HepG2 (cell line): ENCODE data around the gene CPO.

ENCODE experiments used
- CTCF ChIP-seq: sonication (generic); formaldehyde crosslinking; IDR thresholded peaks from 2 replicates; pipeline ENCODE4 v1.5.0; 2020; ENCODE audit warnings: mild to moderate bottlenecking, missing genetic modification reagents, moderate library complexity
- RELA ChIP-seq: sonication (generic); formaldehyde crosslinking; IDR thresholded peaks from 2 replicates; pipeline ENCODE4 v1.4.0; 2020; ENCODE audit warnings: missing genetic modification reagents
- TEAD2 ChIP-seq: sonication (generic); formaldehyde crosslinking; IDR thresholded peaks from 2 replicates; pipeline ENCODE4 v1.9.0; 2021; ENCODE audit warnings: missing genetic modification reagents
- ZNF121 ChIP-seq: sonication (generic); formaldehyde crosslinking; IDR thresholded peaks from 2 replicates; pipeline ENCODE4 v1.5.0; 2020; ENCODE audit warnings: mild to moderate bottlenecking, missing genetic modification reagents
- ZNF598 ChIP-seq: sonication (generic); formaldehyde crosslinking; IDR thresholded peaks from 2 replicates; pipeline ENCODE4 v1.5.1; 2020; ENCODE audit warnings: mild to moderate bottlenecking, missing genetic modification reagents, borderline replicate concordance
- TF ChIP-seq, protein P1 (sequence below), 2 experiments: IDR thresholded peaks; 2 replicates each; pipeline ENCODE4 v1.6.1; 2011 to 2012; ENCODE audit warnings: low read length in 2 of 2, borderline replicate concordance in 1 of 2, low read depth in 1 of 2, mild to moderate bottlenecking in 1 of 2, moderate library complexity in 1 of 2
- TF ChIP-seq, protein P2 (sequence below): sonication (generic); formaldehyde crosslinking; IDR thresholded peaks from 2 replicates; pipeline ENCODE4 v1.4.0; 2020; ENCODE audit warnings: mild to moderate bottlenecking, missing genetic modification reagents

DNA sequence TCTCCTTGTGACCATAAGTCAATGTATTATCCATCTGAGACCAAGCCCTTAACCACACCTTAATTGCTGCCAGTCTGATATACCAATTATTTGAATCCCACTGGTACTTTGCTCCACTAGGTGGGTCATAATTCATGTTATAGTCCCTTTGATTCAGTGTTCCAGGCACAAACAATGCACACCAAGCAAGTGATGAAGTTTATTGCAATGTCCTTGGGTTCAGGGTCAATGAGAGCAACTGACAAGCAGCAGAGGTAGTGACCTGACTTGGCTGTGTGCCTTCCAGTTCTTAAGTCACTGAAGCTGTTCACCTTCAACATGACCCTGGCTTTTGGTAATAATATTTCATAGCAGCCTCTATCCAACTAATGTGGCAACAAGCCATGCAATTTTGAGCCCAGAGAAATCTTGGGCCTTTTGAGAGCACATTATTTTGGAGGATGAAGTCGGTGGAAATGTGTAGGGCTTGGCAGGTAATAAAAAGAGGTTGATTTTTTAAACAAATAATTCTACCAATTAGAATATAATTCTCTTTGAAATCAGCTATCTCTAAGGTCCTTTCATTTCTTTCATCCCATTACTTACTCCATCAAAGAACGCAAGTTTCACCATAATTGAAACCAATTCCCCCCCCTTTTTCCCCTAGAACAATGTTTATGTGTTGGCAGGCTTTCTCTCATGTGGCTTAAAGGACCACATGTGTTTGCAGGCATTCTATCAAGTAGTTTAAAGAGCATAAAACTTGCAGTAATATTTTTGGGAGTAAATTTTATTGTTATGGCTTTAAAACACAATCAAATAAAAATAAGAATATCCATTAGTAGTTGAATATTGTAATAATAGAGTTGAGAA, 3.1 kb upstream of the CPO start:
- TF ChIP-seq, protein P1, sequence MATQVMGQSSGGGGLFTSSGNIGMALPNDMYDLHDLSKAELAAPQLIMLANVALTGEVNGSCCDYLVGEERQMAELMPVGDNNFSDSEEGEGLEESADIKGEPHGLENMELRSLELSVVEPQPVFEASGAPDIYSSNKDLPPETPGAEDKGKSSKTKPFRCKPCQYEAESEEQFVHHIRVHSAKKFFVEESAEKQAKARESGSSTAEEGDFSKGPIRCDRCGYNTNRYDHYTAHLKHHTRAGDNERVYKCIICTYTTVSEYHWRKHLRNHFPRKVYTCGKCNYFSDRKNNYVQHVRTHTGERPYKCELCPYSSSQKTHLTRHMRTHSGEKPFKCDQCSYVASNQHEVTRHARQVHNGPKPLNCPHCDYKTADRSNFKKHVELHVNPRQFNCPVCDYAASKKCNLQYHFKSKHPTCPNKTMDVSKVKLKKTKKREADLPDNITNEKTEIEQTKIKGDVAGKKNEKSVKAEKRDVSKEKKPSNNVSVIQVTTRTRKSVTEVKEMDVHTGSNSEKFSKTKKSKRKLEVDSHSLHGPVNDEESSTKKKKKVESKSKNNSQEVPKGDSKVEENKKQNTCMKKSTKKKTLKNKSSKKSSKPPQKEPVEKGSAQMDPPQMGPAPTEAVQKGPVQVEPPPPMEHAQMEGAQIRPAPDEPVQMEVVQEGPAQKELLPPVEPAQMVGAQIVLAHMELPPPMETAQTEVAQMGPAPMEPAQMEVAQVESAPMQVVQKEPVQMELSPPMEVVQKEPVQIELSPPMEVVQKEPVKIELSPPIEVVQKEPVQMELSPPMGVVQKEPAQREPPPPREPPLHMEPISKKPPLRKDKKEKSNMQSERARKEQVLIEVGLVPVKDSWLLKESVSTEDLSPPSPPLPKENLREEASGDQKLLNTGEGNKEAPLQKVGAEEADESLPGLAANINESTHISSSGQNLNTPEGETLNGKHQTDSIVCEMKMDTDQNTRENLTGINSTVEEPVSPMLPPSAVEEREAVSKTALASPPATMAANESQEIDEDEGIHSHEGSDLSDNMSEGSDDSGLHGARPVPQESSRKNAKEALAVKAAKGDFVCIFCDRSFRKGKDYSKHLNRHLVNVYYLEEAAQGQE (IDR thresholded peaks at IDR 0.05; ENCODE audit: borderline replicate concordance in 1 of 2, low read depth in 1 of 2, low read length in 2 of 2): no peak
- TF ChIP-seq ZNF121 (CRISPR knock-in tag) (no peak), ZNF598 (CRISPR knock-in tag) (no peak), RELA (CRISPR knock-in tag) (no peak), CTCF (CRISPR knock-in tag) (no peak), TEAD2 (no peak)
- TF ChIP-seq, protein P2, sequence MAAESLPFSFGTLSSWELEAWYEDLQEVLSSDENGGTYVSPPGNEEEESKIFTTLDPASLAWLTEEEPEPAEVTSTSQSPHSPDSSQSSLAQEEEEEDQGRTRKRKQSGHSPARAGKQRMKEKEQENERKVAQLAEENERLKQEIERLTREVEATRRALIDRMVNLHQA (CRISPR knock-in tag): no peak
